Peyer's patch (tissue), 4 donors: Measurements from ENCODE around the gene COL7A1. TPM values are rescaled to one million over a fixed set of nuclear protein-coding genes. Genes with fewer than 3 reads are reported as not detected.

Experiments
- DNase-seq, 3 donors: peaks; one replicate each; pipeline ENCODE4 v3.0.0-alpha.2; 2017 to 2019
- H3K27ac ChIP-seq, 4 donors: fragments of 200-600 bp; sonication (generic); one replicate each; pipeline ENCODE4 v1.5.1; 2016 to 2019
- H3K27me3 ChIP-seq, 2 donors: fragments of 200-600 bp; sonication (generic); one replicate each; pipeline ENCODE4 v1.5.1; 2019
- H3K36me3 ChIP-seq, 3 donors: fragments of 200-600 bp; sonication (generic); one replicate each; pipeline ENCODE4 v1.5.1; 2016 to 2019
- H3K4me1 ChIP-seq, 4 donors: fragments of 200-600 bp; sonication (generic); one replicate each; pipeline ENCODE4 v1.5.1; 2016 to 2019
- H3K4me3 ChIP-seq, 4 donors: fragments of 200-600 bp; sonication (generic); 1 replicate in 3 of 4; 2 replicates in 1 of 4; pipeline ENCODE4 v1.5.1; 2016 to 2019; ENCODE audit warnings: mild to moderate bottlenecking in 1 of 4
- H3K9me3 ChIP-seq, 4 donors: fragments of 200-600 bp; sonication (generic); one replicate each; pipeline ENCODE4 v1.5.1; 2016 to 2019; ENCODE audit warnings: mild to moderate bottlenecking in 1 of 4
- CTCF ChIP-seq, 6 experiments: fragments of 450-650 bp in 4 of 6; fragments of 200-600 bp in 2 of 6; sonication (generic) in 1 of 6; IDR thresholded peaks; one replicate each; pipeline ENCODE4 v1.5.1; 2017 to 2019; ENCODE audit warnings: antibody characterized with exemption in 6 of 6, mild to moderate bottlenecking in 3 of 6, moderate library complexity in 1 of 6
- POLR2A ChIP-seq, 2 donors: fragments of 450-650 bp; IDR thresholded peaks; one replicate each; pipeline ENCODE4 v1.5.1; 2017; ENCODE audit warnings: antibody characterized with exemption in 2 of 2, mild to moderate bottlenecking in 2 of 2, moderate library complexity in 2 of 2
- small RNA-seq, 2 donors: library from RNA; depleted of rRNA; stranded (forward); fragments of <200 nt; gene quantifications; one replicate each; pipeline ENCODE3, GENCODE V24; 2016
- total RNA-seq, 4 donors: library from RNA; depleted of rRNA; stranded (reverse); fragments of >200 nt; gene quantifications; one replicate each; pipeline ENCODE4 v1.1.0, GENCODE V29; 2016

Gene COL7A1
- total RNA-seq, 4 donors from 2014 or later, result 7.5 to 101 (median 21.7) TPM

- DNase-seq, result no peak
Observed at GRCh38 chr3:48518069-48518468, 77.1 kb downstream of the COL7A1 start.

DNA sequence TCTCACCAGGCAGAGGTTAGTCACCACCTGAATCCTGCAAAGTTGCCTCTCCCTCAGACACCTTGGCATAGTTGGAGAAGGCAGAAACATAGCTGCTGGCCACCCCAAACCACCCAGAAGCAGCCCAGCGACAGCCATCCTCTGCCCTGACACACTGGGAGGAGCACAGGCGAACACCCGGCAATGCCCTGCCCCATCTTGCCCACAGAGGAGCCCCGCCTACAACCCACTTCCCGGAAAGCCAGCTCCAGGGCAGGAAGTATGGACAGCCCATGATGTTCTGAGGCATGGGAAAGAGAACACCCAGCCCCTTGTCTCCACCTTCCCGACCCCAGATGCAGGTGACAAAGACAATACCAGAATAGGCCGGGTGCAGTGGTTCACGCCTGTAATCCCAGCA, 78.6 kb downstream of the COL7A1 start:
- no peak overlapping the region for H3K4me3 ChIP-seq
- no peaks in the 10 kb centered on the region for H3K27me3 ChIP-seq
- peaks cover 0 to 16% (median 0%) of the 10 kb centered on the region in 3 donors for H3K36me3 ChIP-seq
- no peak overlapping the region for H3K27ac ChIP-seq
- TF ChIP-seq CTCF (IDR thresholded peaks at IDR 0.05), result no peak
- TF ChIP-seq POLR2A (IDR thresholded peaks at IDR 0.05), result no peak
- no peak for DNase-seq
- no peaks in the 10 kb centered on the region for H3K9me3 ChIP-seq
- no peaks in the 10 kb centered on the region for H3K4me1 ChIP-seq

More at GRCh38 chr3:48518069-48518468, 77.1 kb downstream of the COL7A1 start:
- no peaks in the 10 kb centered on the region for H3K9me3 ChIP-seq
- peaks cover 0 to 23% (median 0%) of the 10 kb centered on the region in 3 donors for H3K36me3 ChIP-seq
- TF ChIP-seq CTCF (IDR thresholded peaks at IDR 0.05) (no peak), POLR2A (IDR thresholded peaks at IDR 0.05) (no peak)
- H3K27me3 ChIP-seq, result no peaks in the 10 kb centered on the region
- H3K4me3 ChIP-seq, result no peak overlapping the region
- no peaks in the 10 kb centered on the region for H3K4me1 ChIP-seq
- H3K27ac ChIP-seq, result no peak overlapping the region

DNA sequence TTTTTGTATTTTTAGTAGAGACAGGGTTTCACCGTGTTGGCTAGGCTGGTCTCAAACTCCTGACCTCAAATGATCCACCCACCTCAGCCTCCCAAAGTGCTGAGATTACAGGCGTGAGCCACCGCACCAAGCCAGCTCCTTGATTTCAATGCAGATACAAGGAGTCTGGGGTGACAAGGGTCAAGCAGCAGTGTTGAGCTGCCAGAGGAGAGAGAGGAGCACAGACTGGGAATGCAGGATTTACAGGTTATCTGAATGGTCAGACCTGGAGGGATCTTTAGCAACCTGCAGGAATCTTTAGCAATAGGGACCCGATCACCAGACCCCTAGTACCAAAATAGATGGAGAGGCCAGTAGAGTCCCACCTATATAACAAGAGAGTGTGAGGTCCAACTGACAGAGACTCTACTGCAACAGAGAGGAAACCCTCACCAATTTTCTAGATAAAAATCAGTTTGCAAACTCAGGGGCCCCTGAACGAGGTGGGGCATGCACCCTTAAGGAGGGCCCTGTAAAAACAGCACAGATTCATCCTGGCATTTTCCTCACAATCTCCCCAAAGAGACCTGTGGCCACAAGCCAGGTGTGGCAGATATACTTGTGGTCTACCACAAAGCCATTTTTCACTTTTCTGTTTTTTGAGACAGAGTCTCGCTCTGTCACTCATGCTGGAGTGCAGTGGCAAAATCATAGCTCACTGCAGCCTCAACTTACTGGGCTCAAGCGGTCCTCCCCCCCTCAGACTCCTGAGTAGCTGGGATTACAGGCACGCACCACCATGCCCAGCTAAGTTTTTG, 80.5 kb downstream of the COL7A1 start:
- no peak overlapping the region for H3K27ac ChIP-seq
- H3K9me3 ChIP-seq, result no peaks in the 10 kb centered on the region
- DNase-seq, result no peak
- no peaks in the 10 kb centered on the region for H3K4me1 ChIP-seq
- TF ChIP-seq CTCF (IDR thresholded peaks at IDR 0.05) (no peak), POLR2A (IDR thresholded peaks at IDR 0.05) (no peak)
- H3K4me3 ChIP-seq, result no peak overlapping the region
- peaks cover 0 to 4% (median 0%) of the 10 kb centered on the region in 3 donors for H3K36me3 ChIP-seq
- no peaks in the 10 kb centered on the region for H3K27me3 ChIP-seq

Small RNA genes lying within 50 kb of the gene (small RNA-seq; reads per million reads assigned to genes)
- 0 reads per million in 2 donors for gene MIR6823

Other genes with a start within 250 kb of the COL7A1 start
- gene FBXW12, start 223.1 kb downstream of the COL7A1 start, total RNA-seq, result not detected
- gene PLXNB1, start 165.2 kb downstream of the COL7A1 start, total RNA-seq, result 100 to 1,000 TPM; 150 to 455 (median 312) TPM
- 10 to 100 TPM in 1 of 4 donors, 1 to 10 TPM in 3; 7.4 to 13.1 (median 9.1) TPM for gene CCDC51, start 155.2 kb downstream of the COL7A1 start, total RNA-seq
- gene TMA7, start 155.1 kb downstream of the COL7A1 start, total RNA-seq, result 100 to 1,000 TPM; 142 to 246 (median 153) TPM
- gene ATRIP, start 148.6 kb downstream of the COL7A1 start, total RNA-seq, result 10 to 100 TPM in 1 of 4 donors, 1 to 10 TPM in 3; 2.6 to 13.2 (median 6.0) TPM
- 100 to 1,000 TPM in 3 of 4 donors, 10 to 100 TPM in 1; 60.2 to 149 (median 110) TPM for gene SHISA5, start 91.2 kb downstream of the COL7A1 start, total RNA-seq
- gene PFKFB4, start 38.5 kb downstream of the COL7A1 start, total RNA-seq, result 100 to 1,000 TPM in 1 of 4 donors, 10 to 100 TPM in 3; 14.0 to 131 (median 74.5) TPM
- 1 to 10 TPM in 1 of 4 donors, not detected in 3; 1.7 TPM for gene UCN2, start 31.5 kb downstream of the COL7A1 start, total RNA-seq
- 100 to 1,000 TPM; 313 to 857 (median 761) TPM for gene UQCRC1, start 14.3 kb upstream of the COL7A1 start, total RNA-seq
- not detected for gene TMEM89, start 26.4 kb upstream of the COL7A1 start, total RNA-seq
- gene SLC26A6, start 40.1 kb upstream of the COL7A1 start, total RNA-seq, result 100 to 1,000 TPM; 143 to 249 (median 194) TPM
- gene CELSR3, start 67.6 kb upstream of the COL7A1 start, total RNA-seq, result 1 to 10 TPM; 2.3 to 5.0 (median 2.9) TPM
- gene NCKIPSD, start 90.6 kb upstream of the COL7A1 start, total RNA-seq, result 10 to 100 TPM; 35.7 to 66.8 (median 64.4) TPM
- gene IP6K2, start 121.9 kb upstream of the COL7A1 start, total RNA-seq, result 100 to 1,000 TPM in 3 of 4 donors, 10 to 100 TPM in 1; 97.6 to 211 (median 163) TPM